Right atrium auricular region (tissue), 2 donors: ENCODE measurements around the gene SLMAP. TPM values are rescaled to one million over a fixed set of nuclear protein-coding genes. Genes with fewer than 3 reads are reported as not detected.
A peak's percentile ranks its signal among the peaks of the same experiment; 100 is the strongest.
"Not testable (repeated sequence)": the region's sequence is repeated elsewhere in the genome, so short reads cannot be mapped to it uniquely, and the experiment has no call there.

ENCODE experiments used
- DNase-seq: peaks from one replicate; pipeline ENCODE4 v3.0.0-alpha.2; 2019; ENCODE audit warnings: low spot score
- H3K27ac ChIP-seq, 2 donors: fragments of 200-600 bp; sonication (generic); 1 replicate in 1 of 2; 2 replicates in 1 of 2; pipeline ENCODE4 v1.5.1; 2016 to 2019
- H3K27me3 ChIP-seq, 2 donors: fragments of 200-600 bp; sonication (generic); one replicate each; pipeline versions ENCODE4 v1.5.1 to v1.6.0; 2017 to 2019
- H3K36me3 ChIP-seq: fragments of 200-600 bp; sonication (generic); one replicate; pipeline ENCODE4 v1.5.1; 2016
- H3K4me1 ChIP-seq, 2 donors: fragments of 200-600 bp; sonication (generic); one replicate each; pipeline versions ENCODE4 v1.5.1 to v1.6.0; 2017 to 2019
- H3K4me3 ChIP-seq, 2 donors: fragments of 200-600 bp; sonication (generic); 1 replicate in 1 of 2; 2 replicates in 1 of 2; pipeline ENCODE4 v1.5.1; 2017 to 2019; ENCODE audit warnings: mild to moderate bottlenecking in 1 of 2, moderate library complexity in 1 of 2
- H3K9me3 ChIP-seq, 2 donors: fragments of 200-600 bp; sonication (generic); one replicate each; pipeline ENCODE4 v1.5.1; 2019
- CTCF ChIP-seq, 2 donors: fragments of 200-600 bp; sonication (generic); IDR thresholded peaks; one replicate each; pipeline ENCODE4 v1.5.1; 2019; ENCODE audit warnings: antibody characterized with exemption in 2 of 2
- total RNA-seq, 2 donors: library from RNA; depleted of rRNA; stranded (reverse); fragments of >200 nt; gene quantifications; one replicate each; pipeline ENCODE4 v1.1.0, GENCODE V29; 2016

The SLMAP gene
- total RNA-seq, 2 donors from 2014 or later, result 220 to 256 TPM

GRCh38 chr3:57872606-57873005 is 116.5 kb downstream of the SLMAP start:
- Histone ChIP-seq H3K27me3 (no peaks in the 10 kb centered on the region), H3K4me3 (no peak overlapping the region), H3K27ac (no peak overlapping the region), H3K4me1 (no peaks in the 10 kb centered on the region), H3K36me3 (no peaks in the 10 kb centered on the region), H3K9me3 (no peaks in the 10 kb centered on the region)
- DNase-seq, result no peak
- no peak for TF ChIP-seq CTCF (IDR thresholded peaks at IDR 0.05)

GRCh38 chr3:57876632-57877031 is 120.5 kb downstream of the SLMAP start:
- TF ChIP-seq CTCF (IDR thresholded peaks at IDR 0.05), result no peak
- no peak for DNase-seq
- H3K36me3 ChIP-seq, result no peaks in the 10 kb centered on the region
- H3K27ac ChIP-seq, result peak overlapping the region; percentile 3 to 32
- no peaks in the 10 kb centered on the region for H3K27me3 ChIP-seq
- H3K4me3 ChIP-seq, result no peak overlapping the region
- H3K9me3 ChIP-seq, result no peaks in the 10 kb centered on the region
- H3K4me1 ChIP-seq, result no peaks in the 10 kb centered on the region

GRCh38 chr3:57877116-57877515 is 121.0 kb downstream of the SLMAP start:
- Histone ChIP-seq H3K27ac (peak overlapping the region in 1 of 2 donors; percentile 32), H3K4me3 (no peak overlapping the region), H3K4me1 (no peaks in the 10 kb centered on the region), H3K36me3 (no peaks in the 10 kb centered on the region), H3K27me3 (no peaks in the 10 kb centered on the region), H3K9me3 (no peaks in the 10 kb centered on the region)
- DNase-seq, result no peak
- TF ChIP-seq CTCF (IDR thresholded peaks at IDR 0.05), result no peak

- H3K9me3 ChIP-seq, DNase-seq, H3K36me3 ChIP-seq, H3K27ac ChIP-seq, H3K4me1 ChIP-seq, H3K4me3 ChIP-seq, H3K27me3 ChIP-seq: not testable (repeated sequence)
Observed at GRCh38 chr3:57884436-57884835, 128.3 kb downstream of the SLMAP start.

GRCh38 chr3:57889807-57890206 is 133.7 kb downstream of the SLMAP start:
- Histone ChIP-seq H3K27me3 (no peaks in the 10 kb centered on the region), H3K27ac (peak overlapping the region; percentile 74 to 77), H3K4me3 (peak overlapping the region; percentile 43 to 51), H3K9me3 (no peaks in the 10 kb centered on the region), H3K36me3 (peaks cover 6% of the 10 kb centered on the region), H3K4me1 (peaks cover 0 to 5% of the 10 kb centered on the region in 2 donors)
- TF ChIP-seq CTCF (IDR thresholded peaks at IDR 0.05), result no peak
- DNase-seq, result no peak

GRCh38 chr3:57890874-57891273 is 134.8 kb downstream of the SLMAP start:
- no peaks in the 10 kb centered on the region for H3K9me3 ChIP-seq
- peaks cover 0 to 5% of the 10 kb centered on the region in 2 donors for H3K4me1 ChIP-seq
- no peaks in the 10 kb centered on the region for H3K27me3 ChIP-seq
- no peak for DNase-seq
- peak overlapping the region; percentile 43 to 51 for H3K4me3 ChIP-seq
- peaks cover 7% of the 10 kb centered on the region for H3K36me3 ChIP-seq
- TF ChIP-seq CTCF (IDR thresholded peaks at IDR 0.05), result no peak
- peak overlapping the region; percentile 74 to 77 for H3K27ac ChIP-seq
